DOHH2 (cell line): Measurements from ENCODE around the gene GGACT.

ENCODE experiments used
- CTCF ChIP-seq: fragments of 200-600 bp; sonication (generic); IDR thresholded peaks from one replicate; pipeline ENCODE4 v1.5.1; 2014; ENCODE audit warnings: antibody characterized with exemption, mild to moderate bottlenecking, low read depth, low read length; ENCODE audit not compliant: poor library complexity, severe bottlenecking
- EZH2phosphoT487 ChIP-seq: fragments of 200-600 bp; sonication (generic); IDR thresholded peaks from 2 replicates; pipeline ENCODE4 v1.6.1; 2017; ENCODE audit warnings: borderline replicate concordance, mild to moderate bottlenecking, antibody characterized with exemption, low read length, moderate library complexity, mixed read lengths

- TF ChIP-seq CTCF, result no peak
- TF ChIP-seq EZH2phosphoT487, result no peak
These were observed 56.4 kb downstream of the GGACT start for GRCh38 chr13:100532090-100532766.
